ENCODE data around the gene ARHGEF26. TPM values are rescaled to one million over a fixed set of nuclear protein-coding genes. Genes with fewer than 3 reads are reported as not detected.

ARHGEF26 gene
- total and polyA plus RNA-seq, 2 experiments from 2014 or later: 0.40 to 0.65 TPM

DNA sequence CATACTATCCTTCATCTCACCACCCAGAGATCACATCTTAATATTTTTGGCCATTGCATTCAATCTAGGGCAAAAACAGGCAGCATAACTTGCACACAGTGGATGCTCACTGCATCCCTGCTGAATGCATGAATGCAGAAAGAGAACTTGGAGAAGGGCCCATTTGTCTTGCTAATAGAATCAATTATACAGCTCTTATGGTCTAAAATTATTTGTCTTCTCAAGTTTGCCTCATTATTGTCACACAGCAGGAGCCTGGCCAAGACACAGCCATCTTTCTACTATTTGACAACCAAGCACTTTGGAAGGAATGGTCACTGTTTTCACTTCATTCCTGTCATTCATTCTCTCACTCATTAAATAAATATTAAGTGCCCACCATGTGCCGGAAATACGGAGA, 1.2 kb upstream of the ARHGEF26 start:
- H3K4me2 ChIP-seq (ENCODE audit: unreplicated experiment): no peak overlapping the region
- no peaks in the 10 kb centered on the region for H4K20me1 ChIP-seq (ENCODE audit: insufficient read depth)
- H3K27ac ChIP-seq: no peak overlapping the region
- no peak overlapping the region for H3K9ac ChIP-seq
- in situ Hi-C loops (cut with MboI): no loop called here
- 0 out of 2 replicates have a peak, but pooled peaks cover 3% of the 10 kb centered on the region for H3K4me1 ChIP-seq (ENCODE audit: insufficient read depth)
- TF ChIP-seq EZH2phosphoT487 (IDR thresholded peaks at IDR 0.05; ENCODE audit: insufficient read depth, low read depth): no peak
- no peaks in the 10 kb centered on the region for H3K79me2 ChIP-seq (ENCODE audit: insufficient read depth)
- no peaks in the 10 kb centered on the region for H3K9me3 ChIP-seq (ENCODE audit: low read depth)
- no peaks in the 10 kb centered on the region for H3K9me2 ChIP-seq (ENCODE audit: insufficient read depth)
- H2AFZ ChIP-seq: no peak overlapping the region
- 89 to 96% methylated on average over 2 of the region's 2 CpGs for WGBS, 2 experiments (ENCODE audit: low coverage in 1 of 2, low lambda C conversion rate in 2 of 2, missing lambda C conversion rate in 2 of 2)
- H3F3A ChIP-seq (ENCODE audit: insufficient read depth): peaks cover 11% of the 10 kb centered on the region; the same call in 1 of the 2 replicates
- H3K27me3 ChIP-seq (replicated peaks; ENCODE audit: insufficient read depth): peaks cover 16% of the 10 kb centered on the region; the same call in 1 of the 2 replicates
- no peak for DNase-seq
- H3K4me3 ChIP-seq: no peak overlapping the region
- H3K36me3 ChIP-seq (ENCODE audit: low read depth): no peaks in the 10 kb centered on the region

DNA sequence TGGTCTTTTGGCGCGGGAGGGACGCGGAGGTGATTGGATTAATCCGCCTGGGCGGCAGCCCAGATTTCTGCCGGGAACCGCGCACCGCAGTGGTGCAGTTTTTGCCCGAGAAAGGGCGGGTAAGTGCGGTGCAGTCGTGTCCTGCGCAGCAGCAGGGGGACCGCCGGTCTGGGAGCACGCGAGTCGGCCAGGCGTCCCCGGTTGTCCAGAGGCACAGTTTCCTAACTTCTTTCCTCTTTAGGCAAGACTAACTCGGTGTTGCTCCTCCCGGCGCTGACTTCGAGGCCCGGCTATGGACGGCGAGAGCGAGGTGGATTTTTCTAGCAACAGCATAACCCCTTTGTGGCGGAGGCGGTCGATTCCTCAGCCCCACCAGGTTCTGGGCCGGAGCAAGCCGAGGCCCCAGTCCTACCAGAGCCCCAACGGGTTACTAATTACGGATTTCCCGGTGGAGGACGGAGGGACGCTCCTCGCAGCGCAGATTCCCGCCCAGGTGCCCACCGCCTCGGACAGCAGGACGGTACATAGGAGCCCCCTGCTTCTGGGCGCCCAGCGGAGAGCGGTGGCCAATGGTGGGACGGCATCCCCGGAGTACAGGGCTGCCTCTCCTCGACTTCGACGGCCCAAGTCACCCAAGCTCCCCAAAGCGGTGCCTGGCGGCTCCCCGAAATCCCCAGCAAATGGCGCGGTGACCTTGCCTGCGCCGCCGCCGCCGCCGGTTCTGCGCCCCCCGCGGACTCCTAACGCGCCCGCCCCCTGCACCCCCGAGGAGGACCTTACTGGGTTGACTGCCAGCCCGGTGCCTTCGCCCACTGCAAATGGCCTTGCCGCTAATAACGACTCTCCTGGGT, 736 bp downstream of the ARHGEF26 start:
- Histone ChIP-seq H3K27me3 (replicated peaks; ENCODE audit: insufficient read depth) (peaks cover 16% of the 10 kb centered on the region; the same call in 1 of the 2 replicates), H3K9ac (peak overlapping the region; percentile 49), H3F3A (ENCODE audit: insufficient read depth) (peaks cover 11% of the 10 kb centered on the region; the same call in 1 of the 2 replicates), H3K4me2 (ENCODE audit: unreplicated experiment) (peak overlapping the region; percentile 88), H3K36me3 (ENCODE audit: low read depth) (no peaks in the 10 kb centered on the region), H3K4me3 (peak overlapping the region; percentile 75), H2AFZ (peak overlapping the region; percentile 92), H3K4me1 (ENCODE audit: insufficient read depth) (0 out of 2 replicates have a peak, but pooled peaks cover 3% of the 10 kb centered on the region), H4K20me1 (ENCODE audit: insufficient read depth) (no peaks in the 10 kb centered on the region), H3K9me3 (ENCODE audit: low read depth) (no peaks in the 10 kb centered on the region), H3K9me2 (ENCODE audit: insufficient read depth) (no peaks in the 10 kb centered on the region), H3K79me2 (ENCODE audit: insufficient read depth) (no peaks in the 10 kb centered on the region), H3K27ac (no peak overlapping the region)
- TF ChIP-seq EZH2phosphoT487 (IDR thresholded peaks at IDR 0.05; ENCODE audit: insufficient read depth, low read depth) (peak; percentile 46; the same call in 1 of the 2 replicates), EZH2 (IDR thresholded peaks at IDR 0.05; ENCODE audit: insufficient read depth, poor library complexity, severe bottlenecking) (peak; percentile 40)
- DNase-seq: peak; percentile 57
- WGBS, 2 experiments (ENCODE audit: low coverage in 1 of 2, low lambda C conversion rate in 2 of 2, missing lambda C conversion rate in 2 of 2): 1 to 2% methylated on average over 51 to 53 of the region's 76 CpGs
- in situ Hi-C loops (cut with MboI): no loop called here

GRCh38 chr3:154122552-154122911, 1.3 kb downstream of the ARHGEF26 start:
- in situ Hi-C loops (cut with MboI): no loop called here
- Histone ChIP-seq H3K79me2 (ENCODE audit: insufficient read depth) (no peaks in the 10 kb centered on the region), H3K9me3 (ENCODE audit: low read depth) (no peaks in the 10 kb centered on the region), H4K20me1 (ENCODE audit: insufficient read depth) (no peaks in the 10 kb centered on the region), H3K27ac (no peak overlapping the region), H3K4me3 (peak overlapping the region; percentile 75), H3K4me2 (ENCODE audit: unreplicated experiment) (peak overlapping the region; percentile 88), H2AFZ (peak overlapping the region; percentile 92), H3F3A (ENCODE audit: insufficient read depth) (peaks cover 11% of the 10 kb centered on the region; the same call in 1 of the 2 replicates), H3K27me3 (replicated peaks; ENCODE audit: insufficient read depth) (peaks cover 16% of the 10 kb centered on the region; the same call in 1 of the 2 replicates), H3K9ac (no peak overlapping the region), H3K9me2 (ENCODE audit: insufficient read depth) (no peaks in the 10 kb centered on the region), H3K36me3 (ENCODE audit: low read depth) (no peaks in the 10 kb centered on the region), H3K4me1 (ENCODE audit: insufficient read depth) (0 out of 2 replicates have a peak, but pooled peaks cover 3% of the 10 kb centered on the region)
- 5% methylated on average over 18 of the region's 18 CpGs for WGBS, 2 experiments (ENCODE audit: low coverage in 1 of 2, low lambda C conversion rate in 2 of 2, missing lambda C conversion rate in 2 of 2)
- DNase-seq: peak; percentile 20
- peak; percentile 49 for TF ChIP-seq EZH2 (IDR thresholded peaks at IDR 0.05; ENCODE audit: insufficient read depth, poor library complexity, severe bottlenecking)
- TF ChIP-seq EZH2phosphoT487 (IDR thresholded peaks at IDR 0.05; ENCODE audit: insufficient read depth, low read depth): no peak

- Histone ChIP-seq H3K27ac (no peak overlapping the region), H3K9me2 (ENCODE audit: insufficient read depth) (no peaks in the 10 kb centered on the region), H2AFZ (peak overlapping the region; percentile 92), H3K36me3 (ENCODE audit: low read depth) (no peaks in the 10 kb centered on the region), H3K4me2 (ENCODE audit: unreplicated experiment) (peak overlapping the region; percentile 88), H4K20me1 (ENCODE audit: insufficient read depth) (no peaks in the 10 kb centered on the region), H3K27me3 (replicated peaks; ENCODE audit: insufficient read depth) (peaks cover 15% of the 10 kb centered on the region; the same call in 1 of the 2 replicates), H3K9me3 (ENCODE audit: low read depth) (no peaks in the 10 kb centered on the region), H3K79me2 (ENCODE audit: insufficient read depth) (no peaks in the 10 kb centered on the region), H3K4me3 (peak overlapping the region; percentile 75), H3K4me1 (ENCODE audit: insufficient read depth) (0 out of 2 replicates have a peak, but pooled peaks cover 3% of the 10 kb centered on the region), H3K9ac (no peak overlapping the region), H3F3A (ENCODE audit: insufficient read depth) (peaks cover 11% of the 10 kb centered on the region; the same call in 1 of the 2 replicates)
- peak; percentile 23 for DNase-seq
- in situ Hi-C loops (cut with MboI): no loop called here
- WGBS, 2 experiments (ENCODE audit: low coverage in 1 of 2, low lambda C conversion rate in 2 of 2, missing lambda C conversion rate in 2 of 2): 7 to 10% methylated on average over 12 of the region's 12 CpGs
- TF ChIP-seq EZH2phosphoT487 (IDR thresholded peaks at IDR 0.05; ENCODE audit: insufficient read depth, low read depth): no peak
- no peak for TF ChIP-seq EZH2 (IDR thresholded peaks at IDR 0.05; ENCODE audit: insufficient read depth, poor library complexity, severe bottlenecking)
Measured at GRCh38 chr3:154122912-154123559, 1.8 kb downstream of the ARHGEF26 start.

Data from GM23248 (cell line).